SK-MEL-5 (cell line): Measurements from ENCODE around the gene MSH5. TPM values are rescaled to one million over a fixed set of nuclear protein-coding genes. Genes with fewer than 3 reads are reported as not detected.
A peak's percentile ranks its signal among the peaks of the same experiment; 100 is the strongest.

Source experiments
- DNase-seq: peaks from one replicate; pipeline ENCODE4 v3.0.0-alpha.2; 2016; ENCODE audit warnings: low read depth, low spot score
- in situ Hi-C: cut with HindIII; loops from 2 replicates; pipeline ENCODE4 v1.10.0; 2016; ENCODE audit warnings: low sequenced_read_pairs, high pct_unique_total_duplicates, low pct_unique_long_range_greater_than_20kb
- polyA plus RNA-seq, 2 experiments: library from polyadenylated mRNA; depleted of rRNA; stranded (reverse); fragments of >200 nt; gene quantifications; 2 replicates each; pipeline ENCODE4 v1.2.3, GENCODE V29; 2015
- total RNA-seq: library from RNA; depleted of rRNA; stranded (reverse); fragments of >200 nt; shearing (Covaris generic); gene quantifications from 2 replicates; pipeline ENCODE4 v1.2.3, GENCODE V29; 2014; rRNA removed

Gene MSH5
- total RNA-seq = 16.1 and 17.5 TPM in 2 replicates
- polyA plus RNA-seq (2015; cell fraction: cytosol; rRNA removed) = 11.8 and 14.4 TPM in 2 replicates
- polyA plus RNA-seq (2015; cell fraction: nucleus; rRNA removed) = 253 and 284 TPM in 2 replicates

GRCh38 chr6:31739639-31740396 lies at the start of gene MSH5:
TSS of gene MSH5 (plus strand) at chr6:31740005. CDS start at chr6:31740467, 462 bp downstream.
- in situ Hi-C loops = no loop called here

GRCh38 chr6:31690231-31691077 lies 49.4 kb upstream of the MSH5 start:
- in situ Hi-C loops = no loop called here

More at GRCh38 chr6:31739639-31740396, at the start of gene MSH5:
- DNase-seq = peak; percentile 99

GRCh38 chr6:31691078-31691463 lies 48.7 kb upstream of the MSH5 start:
- DNase-seq = no peak
- in situ Hi-C loops = no loop called here

More at GRCh38 chr6:31690231-31691077, 49.4 kb upstream of the MSH5 start:
- DNase-seq = no peak

- in situ Hi-C loops = no loop called here
Observed at GRCh38 chr6:31691564-31692108, 48.2 kb upstream of the MSH5 start.

GRCh38 chr6:31692353-31692752 lies 47.5 kb upstream of the MSH5 start:
- in situ Hi-C loops = no loop called here
- no peak for DNase-seq

More at GRCh38 chr6:31691564-31692108, 48.2 kb upstream of the MSH5 start:
- no peak for DNase-seq

GRCh38 chr6:31692886-31693285 lies 46.9 kb upstream of the MSH5 start:
- in situ Hi-C loops = no loop called here
- no peak for DNase-seq

- in situ Hi-C loops = no loop called here
- DNase-seq = no peak
Observed at GRCh38 chr6:31693535-31693934, 46.3 kb upstream of the MSH5 start.

GRCh38 chr6:31697555-31697954 lies 42.2 kb upstream of the MSH5 start:
- in situ Hi-C loops = no loop called here

GRCh38 chr6:31700740-31701401 lies 38.9 kb upstream of the MSH5 start:
- in situ Hi-C loops = no loop called here

More at GRCh38 chr6:31697555-31697954, 42.2 kb upstream of the MSH5 start:
- DNase-seq = no peak

GRCh38 chr6:31701666-31702404 lies 38.0 kb upstream of the MSH5 start:
- DNase-seq = no peak
- in situ Hi-C loops = no loop called here

More at GRCh38 chr6:31700740-31701401, 38.9 kb upstream of the MSH5 start:
- DNase-seq = no peak

GRCh38 chr6:31702405-31702818 lies 37.4 kb upstream of the MSH5 start:
- peak; percentile 4 for DNase-seq
- in situ Hi-C loops = no loop called here

GRCh38 chr6:31702819-31703716 lies 36.7 kb upstream of the MSH5 start, which contains the start of gene ABHD16A:
TSS of gene ABHD16A (minus strand) at chr6:31703324. CDS start at chr6:31703281, 43 bp downstream.
- in situ Hi-C loops = no loop called here
- peak; percentile 98 for DNase-seq

GRCh38 chr6:31705931-31706330 lies 33.9 kb upstream of the MSH5 start:
- DNase-seq = no peak
- in situ Hi-C loops = no loop called here

- in situ Hi-C loops = no loop called here
Observed at GRCh38 chr6:31706599-31706998, 33.2 kb upstream of the MSH5 start, which contains the start of gene LY6G6F. TSS of gene LY6G6F (plus strand) at chr6:31706866. CDS start at chr6:31706907, 41 bp downstream.

GRCh38 chr6:31707701-31708100 lies 32.1 kb upstream of the MSH5 start:
- DNase-seq = no peak
- in situ Hi-C loops = no loop called here

More at GRCh38 chr6:31706599-31706998, 33.2 kb upstream of the MSH5 start, which contains the start of gene LY6G6F:
- DNase-seq = no peak

- no peak for DNase-seq
- in situ Hi-C loops = no loop called here
Observed at GRCh38 chr6:31708224-31708623, 31.6 kb upstream of the MSH5 start.
